HT-29 (cell line): Measurements from ENCODE around the gene KMT5B. TPM values are rescaled to one million over a fixed set of nuclear protein-coding genes. Genes with fewer than 3 reads are reported as not detected.

Experiments used
- DNase-seq: peaks from one replicate; pipeline ENCODE4 v3.0.0-alpha.2; 2015; ENCODE audit warnings: low spot score
- total RNA-seq: library from RNA; depleted of rRNA; stranded (reverse); fragments of >200 nt; shearing (Covaris generic); gene quantifications from 2 replicates; pipeline ENCODE4 v1.2.3, GENCODE V29; 2014

KMT5B gene
- total RNA-seq, 1 experiment from 2014 or later = 27.2 TPM

GRCh38 chr11:68216171-68216938 is 3.3 kb upstream of the KMT5B start:
- DNase-seq = peak; percentile 39

- no peak for DNase-seq
These were observed 2.6 kb upstream of the KMT5B start for GRCh38 chr11:68215524-68216170.

- DNase-seq = no peak
These were observed 2.0 kb upstream of the KMT5B start for GRCh38 chr11:68215087-68215445.

GRCh38 chr11:68214173-68215086 is 1.3 kb upstream of the KMT5B start:
- DNase-seq = peak; percentile 22

GRCh38 chr11:68213555-68214172 is 568 bp upstream of the KMT5B start:
- DNase-seq = peak; percentile 94

GRCh38 chr11:68212421-68213134 is 518 bp downstream of the KMT5B start:
- peak; percentile 76 for DNase-seq

GRCh38 chr11:68211546-68211945 is 1.6 kb downstream of the KMT5B start:
- DNase-seq = peak; percentile 68

GRCh38 chr11:68206211-68206610 is 6.9 kb downstream of the KMT5B start:
- DNase-seq = peak; percentile 88

- no peak for DNase-seq
These were observed 8.7 kb downstream of the KMT5B start for GRCh38 chr11:68204402-68204801.

GRCh38 chr11:68202165-68202564 is 10.9 kb downstream of the KMT5B start:
- DNase-seq = no peak

GRCh38 chr11:68201492-68201891 is 11.6 kb downstream of the KMT5B start:
- no peak for DNase-seq

GRCh38 chr11:68200639-68201038 is 12.5 kb downstream of the KMT5B start:
- DNase-seq = no peak

- no peak for DNase-seq
These were observed 13.7 kb downstream of the KMT5B start for GRCh38 chr11:68199295-68199987.

- DNase-seq = no peak
These were observed 16.9 kb downstream of the KMT5B start for GRCh38 chr11:68196219-68196618.

- no peak for DNase-seq
These were observed 18.3 kb downstream of the KMT5B start for GRCh38 chr11:68194675-68195294.

- no peak for DNase-seq
These were observed 20.1 kb downstream of the KMT5B start for GRCh38 chr11:68193018-68193417.

- DNase-seq = peak; percentile 10
These were observed 21.2 kb downstream of the KMT5B start for GRCh38 chr11:68191661-68192579.

GRCh38 chr11:68189888-68190287 is 23.2 kb downstream of the KMT5B start:
- no peak for DNase-seq

GRCh38 chr11:68189082-68189481 is 24.0 kb downstream of the KMT5B start:
- DNase-seq = no peak
